ENCODE results near the gene MSANTD1.

The MSANTD1 gene

GRCh38 chr4:3252831-3253641, 4.1 kb downstream of the MSANTD1 start:
- no peak for TF ChIP-seq CTCF (IDR thresholded peaks at IDR 0.05)

- TF ChIP-seq CTCF (IDR thresholded peaks at IDR 0.05) = no peak
These were observed 4.8 kb downstream of the MSANTD1 start for GRCh38 chr4:3253808-3254207.

GRCh38 chr4:3254302-3255131, 5.6 kb downstream of the MSANTD1 start:
- no peak for TF ChIP-seq CTCF (IDR thresholded peaks at IDR 0.05)

GRCh38 chr4:3255611-3256186, 6.7 kb downstream of the MSANTD1 start:
- no peak for TF ChIP-seq CTCF (IDR thresholded peaks at IDR 0.05)

GRCh38 chr4:3256230-3257102, 7.5 kb downstream of the MSANTD1 start:
- no peak for TF ChIP-seq CTCF (IDR thresholded peaks at IDR 0.05)

- TF ChIP-seq CTCF (IDR thresholded peaks at IDR 0.05) = no peak
These were observed 8.2 kb downstream of the MSANTD1 start for GRCh38 chr4:3257103-3257555.

Data from LNCAP (cell line).